Measurements from ENCODE around the gene CHN2.

- TF ChIP-seq EZH2phosphoT487 (IDR thresholded peaks at IDR 0.05; ENCODE audit: borderline replicate concordance) (no peak), CTCF (IDR thresholded peaks at IDR 0.05 in 2 of 3, conservative IDR thresholded peaks at IDR 0.05 in 1 of 3; ENCODE audit: borderline replicate concordance in 1 of 3, insufficient read depth in 1 of 3, low read depth in 2 of 3, low read length in 2 of 3) (no peak), CEBPB (IDR thresholded peaks at IDR 0.05; ENCODE audit: low read depth) (no peak), POLR2A (IDR thresholded peaks at IDR 0.05; ENCODE audit: borderline replicate concordance, extremely low read depth, insufficient read depth, insufficient read length) (no peak), EZH2 (IDR thresholded peaks at IDR 0.05) (no peak)
Observed at GRCh38 chr7:29274146-29275017, 79.8 kb downstream of the CHN2 start.

All from HCT116 (cell line).